ENCODE data around the gene PAX4.
"Not testable (repeated sequence)": the region's sequence is repeated elsewhere in the genome, so short reads cannot be mapped to it uniquely, and the experiment has no call there.

Gene PAX4

DNA sequence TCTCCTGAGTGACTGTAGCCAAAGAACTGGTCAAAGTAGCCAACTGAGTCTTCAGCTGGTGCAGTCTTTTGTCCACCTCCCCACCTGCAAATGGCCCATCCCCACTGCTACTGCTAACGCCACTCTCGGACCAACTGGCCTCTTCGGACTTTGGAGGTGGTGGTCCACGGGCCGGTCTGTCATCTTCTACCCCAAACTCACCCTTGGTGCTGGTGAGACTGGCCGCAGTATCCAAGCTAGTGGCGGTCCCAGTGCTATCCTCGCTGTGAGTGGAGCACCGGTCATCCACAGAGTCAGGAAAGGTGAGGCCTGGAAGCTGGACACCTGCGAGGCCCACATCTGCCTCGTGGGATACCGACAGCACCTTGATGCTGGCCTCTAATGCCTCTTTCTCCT lies 33.3 kb downstream of the PAX4 start:
- DNase-seq, result no peak

DNA sequence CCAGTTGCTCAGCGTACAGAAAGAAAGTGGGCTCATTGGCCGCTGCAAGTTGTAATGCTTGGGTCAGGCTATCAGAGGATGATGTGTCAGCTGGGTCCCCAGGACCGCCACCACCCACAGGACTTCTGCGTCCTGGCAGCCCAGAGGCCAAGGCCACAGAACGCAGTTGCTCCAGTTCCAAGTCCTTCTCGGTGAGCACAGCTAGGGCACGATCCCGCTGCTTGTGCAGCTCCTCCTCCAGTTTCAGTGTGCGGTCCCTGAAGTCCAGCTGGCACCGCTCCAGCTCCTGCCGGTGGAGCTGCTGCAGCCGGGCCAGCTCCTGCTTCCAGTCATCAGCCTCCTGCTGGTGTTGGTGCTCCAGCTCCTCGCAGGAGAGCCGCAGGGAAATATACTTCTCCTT lies 35.6 kb downstream of the PAX4 start:
- DNase-seq, result no peak

DNA sequence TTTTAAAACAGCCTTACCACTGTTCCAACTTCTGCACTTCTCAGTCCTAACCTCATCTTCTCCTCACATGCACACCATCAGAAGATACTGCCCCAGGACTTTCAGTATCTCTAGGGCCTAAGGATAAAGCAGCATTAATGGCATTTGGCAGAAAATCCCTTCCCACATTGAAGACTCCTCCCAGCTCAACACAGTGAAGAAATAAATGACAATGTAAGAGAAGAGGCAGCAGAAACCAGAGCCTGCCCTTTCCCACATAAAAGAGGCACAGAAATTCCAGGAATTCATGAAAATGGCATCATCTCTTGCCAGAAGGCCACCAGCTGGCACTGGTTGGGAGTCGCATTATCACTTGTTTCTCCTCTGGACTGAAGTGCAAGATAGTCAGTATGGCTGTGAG lies 36.2 kb downstream of the PAX4 start:
- DNase-seq, result no peak

- DNase-seq, result no peak
These were observed 37.3 kb downstream of the PAX4 start for GRCh38 chr7:127580612-127581011.

- peak; percentile 44 for DNase-seq
These were observed 39.1 kb downstream of the PAX4 start for GRCh38 chr7:127578711-127579275.

DNA sequence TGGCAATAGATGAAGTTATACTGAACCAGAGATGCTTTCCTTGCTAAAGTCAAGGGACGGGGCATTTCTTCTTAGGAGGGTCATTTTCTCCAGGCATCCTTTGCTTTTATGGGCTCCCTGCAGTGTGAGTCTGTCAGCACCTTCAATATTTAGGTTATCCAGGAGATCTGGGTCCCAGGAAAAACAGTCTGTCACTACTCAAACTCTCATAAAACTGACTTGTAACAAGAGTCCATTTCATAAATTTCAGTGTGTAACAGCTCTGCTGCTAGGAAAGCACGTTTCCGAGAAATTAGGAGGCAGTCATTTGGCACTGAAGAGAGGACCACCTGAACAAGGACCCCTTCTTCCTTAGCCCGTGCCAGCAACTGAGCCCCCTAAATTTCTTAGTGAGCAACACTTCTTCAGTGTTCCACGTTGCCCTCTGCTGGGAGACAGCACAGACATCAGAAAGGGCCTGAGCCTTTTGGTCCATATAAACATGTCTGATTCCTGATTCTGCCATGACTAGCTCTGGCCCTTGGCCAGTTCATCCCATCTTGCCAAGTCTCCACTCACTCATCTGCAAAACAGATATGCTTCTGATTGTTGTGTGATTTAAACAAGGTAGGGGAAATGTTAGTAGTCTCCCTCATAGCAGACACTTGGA lies 39.8 kb downstream of the PAX4 start:
- DNase-seq, result peak; percentile 50

GRCh38 chr7:127571741-127572505 lies 46.0 kb downstream of the PAX4 start:
- DNase-seq, result peak; percentile 12

GRCh38 chr7:127568034-127568433 lies 49.9 kb downstream of the PAX4 start:
- DNase-seq, result not testable (repeated sequence)

DNA sequence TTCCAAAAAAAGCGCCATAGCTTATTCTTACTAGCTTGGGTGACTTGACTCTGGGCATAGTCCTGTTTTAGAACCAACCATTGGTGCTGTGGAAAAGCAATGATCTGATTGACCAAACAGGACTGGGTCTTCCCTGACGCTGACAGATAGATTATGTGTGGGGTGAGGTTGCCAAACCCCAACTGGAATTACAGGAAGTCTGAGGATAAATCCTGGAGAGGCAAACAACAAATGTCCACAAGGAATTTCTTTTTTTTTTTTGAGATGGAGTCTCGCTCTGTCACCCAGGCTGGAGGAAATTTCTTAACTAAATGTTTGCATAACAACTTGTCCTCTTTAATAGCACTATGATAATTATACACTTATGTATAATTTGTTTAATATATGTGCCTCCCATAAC lies 51.7 kb downstream of the PAX4 start:
- DNase-seq, result no peak

Measured in fibroblast of skin of right biceps (primary cell).